NCI-H1048 (cell line): Measurements from ENCODE around the gene AAMP.
"Not testable (repeated sequence)": the region's sequence is repeated elsewhere in the genome, so short reads cannot be mapped to it uniquely, and the experiment has no call there.

Experiments used
- DNase-seq: peaks from one replicate; lab custom pipeline; 2025; lab: John Stamatoyannopoulos, UW

Gene AAMP

DNA sequence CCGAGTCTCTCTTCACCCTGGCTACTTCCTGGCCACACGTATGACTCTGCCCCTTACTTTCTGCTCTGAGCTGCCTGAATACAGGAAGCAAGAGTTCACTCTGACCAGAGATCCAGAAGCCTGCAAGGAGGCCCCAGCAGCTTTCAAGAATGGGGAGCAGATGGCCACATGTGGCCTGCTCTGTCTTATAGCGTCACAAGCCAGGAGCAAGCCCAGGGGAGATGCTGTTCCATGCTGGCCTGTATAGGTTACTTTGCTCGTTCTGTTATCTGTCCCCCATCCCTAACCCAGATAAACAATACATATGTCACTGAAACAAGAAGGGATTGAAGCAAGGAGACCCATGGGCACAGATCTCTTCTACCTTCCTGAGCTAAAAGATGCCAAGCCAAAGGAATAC is 4.6 kb upstream of the AAMP start:
- DNase-seq = no peak

DNA sequence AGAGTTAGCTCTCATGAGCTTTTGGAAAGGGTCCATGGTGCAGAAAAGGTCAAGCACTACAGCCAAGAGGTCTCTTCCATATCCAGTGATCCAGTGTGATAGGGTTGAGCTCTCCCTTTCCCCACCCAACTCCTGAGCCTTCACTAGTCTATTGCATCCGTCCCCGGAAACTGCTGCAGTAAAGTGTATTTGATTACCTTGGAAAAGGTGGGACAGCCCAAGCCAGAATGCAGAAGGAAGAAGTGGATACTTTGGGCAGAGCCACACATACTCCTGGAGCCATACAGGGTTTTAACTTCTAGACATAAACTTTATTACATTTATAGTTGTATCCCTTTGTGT is 3.9 kb upstream of the AAMP start:
- DNase-seq = no peak

DNA sequence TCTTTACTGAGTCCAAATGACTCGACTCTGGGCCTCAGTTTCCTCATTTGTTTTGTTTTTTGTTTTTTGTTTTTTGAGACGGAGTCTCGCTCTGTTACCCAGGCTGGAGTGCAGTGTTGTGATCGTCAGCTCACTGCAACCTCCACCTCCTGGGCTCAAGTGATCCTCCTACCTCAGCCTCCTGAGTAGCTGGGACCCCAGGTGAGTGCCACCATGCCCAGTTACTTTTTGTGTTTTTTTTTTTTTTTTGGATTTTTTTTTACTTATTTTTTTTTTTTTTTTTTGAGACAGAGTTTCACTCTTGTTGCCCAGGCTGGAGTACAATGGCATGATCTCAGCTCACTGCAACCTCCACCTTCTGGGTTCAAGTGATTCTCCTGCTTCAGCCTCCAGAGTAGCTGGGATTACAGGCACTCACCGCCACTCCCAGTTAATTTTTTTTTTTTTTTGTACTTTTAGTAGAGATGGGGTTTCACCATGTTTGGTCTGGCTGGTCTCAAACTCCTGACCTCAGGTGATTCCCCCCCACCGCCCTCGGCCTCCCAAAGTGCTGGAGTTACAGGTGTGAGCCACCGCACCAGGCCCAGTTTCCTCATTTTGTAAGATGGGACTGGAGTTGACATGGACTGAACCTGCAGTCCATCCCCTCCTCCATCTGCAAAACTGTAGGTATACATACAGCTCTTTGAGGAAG is 3.4 kb upstream of the AAMP start:
- DNase-seq = not testable (repeated sequence)

DNA sequence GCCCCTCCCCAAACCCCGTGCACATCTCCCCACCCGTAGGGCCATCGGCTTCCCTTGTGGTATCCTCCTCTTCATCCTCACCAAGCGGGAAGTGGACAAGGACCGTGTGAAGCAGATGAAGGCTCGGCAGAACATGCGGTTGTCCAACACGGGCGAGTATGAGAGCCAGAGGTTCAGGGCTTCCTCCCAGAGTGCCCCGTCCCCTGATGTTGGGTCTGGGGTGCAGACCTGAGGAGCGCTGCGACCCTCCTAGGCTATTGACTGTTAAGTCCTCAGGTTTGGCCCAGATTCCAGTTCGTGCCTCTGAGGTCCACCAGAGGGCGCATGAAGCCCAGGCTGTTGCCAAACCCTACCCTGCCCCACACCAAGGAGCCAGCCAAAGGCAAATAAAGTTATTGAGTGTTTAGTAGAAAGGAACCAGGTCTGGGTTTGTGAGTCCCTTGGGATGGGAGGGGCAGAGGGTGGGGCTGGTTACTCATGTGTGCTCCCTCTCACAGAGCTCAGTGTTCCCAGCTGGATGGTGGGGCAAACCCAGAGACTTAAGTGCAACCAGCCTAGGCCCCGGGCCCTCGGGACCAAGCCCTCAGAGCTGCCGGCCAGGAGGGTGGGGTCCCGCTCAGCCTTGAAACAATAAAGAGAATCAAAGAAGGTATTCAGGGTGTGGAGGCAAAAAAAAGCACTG is 2.7 kb upstream of the AAMP start:
- peak; percentile 29 for DNase-seq

DNA sequence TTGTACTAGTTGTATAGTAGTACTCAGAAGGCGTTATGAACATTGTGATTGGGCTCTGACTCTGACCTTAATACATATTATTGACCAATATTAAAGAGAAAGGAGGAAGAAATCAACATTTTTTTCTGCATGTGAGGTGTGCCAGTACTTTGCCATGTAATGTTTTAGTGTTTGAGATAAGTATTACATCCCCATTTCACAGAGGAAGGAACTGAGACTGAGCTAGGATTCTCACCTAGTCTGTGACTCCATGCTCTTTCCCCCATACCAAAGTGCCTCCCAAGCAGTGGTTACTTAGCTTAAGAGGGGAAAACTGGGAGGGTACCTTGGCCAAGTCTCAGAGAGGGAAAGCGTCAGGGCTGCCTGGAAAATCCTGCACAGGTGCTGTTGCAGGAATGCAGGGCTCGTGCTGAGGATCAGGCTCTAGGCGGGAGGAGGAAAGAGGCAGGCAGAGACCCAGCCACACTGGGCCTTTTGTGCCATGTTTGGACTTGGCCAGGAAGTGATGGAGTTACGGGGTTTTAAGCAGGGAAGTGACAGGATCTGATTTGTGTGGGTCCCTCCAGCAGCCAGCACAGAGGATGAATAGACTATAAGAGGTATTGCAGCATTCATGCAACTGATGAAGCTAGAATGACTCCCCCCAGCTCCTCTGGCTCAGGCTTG is 2.1 kb upstream of the AAMP start:
- DNase-seq = no peak

DNA sequence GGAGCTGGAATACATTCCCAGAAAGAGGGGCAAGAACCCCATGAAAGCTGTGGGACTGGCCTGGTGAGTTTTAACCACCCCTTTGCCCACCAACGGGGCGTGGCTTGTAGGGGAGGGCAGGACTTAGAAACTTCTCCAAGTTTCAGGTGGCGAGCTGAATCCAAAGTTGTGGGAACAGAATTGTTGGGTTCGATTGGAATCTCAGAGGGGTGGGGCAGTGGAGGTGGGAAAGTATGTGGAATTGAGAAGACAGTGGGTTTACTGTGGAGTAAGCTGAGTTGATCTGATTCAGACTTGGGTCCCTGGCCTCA is 1.5 kb upstream of the AAMP start:
- DNase-seq = no peak

DNA sequence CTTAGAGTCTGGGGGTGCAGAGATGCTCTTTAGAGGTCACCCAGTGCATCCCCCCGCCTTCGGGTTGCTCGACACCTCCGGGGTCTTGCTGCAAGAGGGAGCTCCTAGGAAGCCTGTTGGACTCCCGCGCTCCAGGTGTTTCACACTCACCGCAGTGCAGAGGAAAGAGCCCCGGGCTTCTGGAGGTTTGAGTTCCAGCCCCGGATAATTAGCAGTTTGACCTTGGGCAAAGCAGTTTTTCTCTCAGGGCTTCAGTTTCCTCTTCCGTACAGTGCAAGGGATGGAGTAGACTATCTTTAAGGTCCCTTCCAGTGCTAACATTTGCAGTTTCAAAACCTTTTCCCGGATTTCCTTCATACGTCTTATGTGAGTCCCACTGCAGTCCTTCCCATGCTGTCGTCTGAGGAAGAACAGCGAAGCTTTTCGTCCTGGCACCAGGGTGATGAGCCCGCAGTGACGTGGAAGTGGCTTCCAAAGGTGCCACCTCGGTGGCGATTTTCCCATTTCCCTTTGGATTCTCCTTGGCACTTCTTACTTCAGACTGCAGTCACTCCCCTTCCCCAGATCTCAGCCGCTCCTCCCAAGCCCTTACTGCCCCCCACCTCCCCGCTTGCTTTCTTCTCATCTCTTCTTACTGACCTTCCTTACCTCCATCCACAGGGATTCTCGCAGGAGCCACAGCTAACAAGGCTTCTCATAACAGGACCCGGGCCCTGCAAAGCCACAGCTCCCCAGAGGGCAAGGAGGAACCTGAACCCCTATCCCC is 967 bp upstream of the AAMP start:
- DNase-seq = no peak

DNA sequence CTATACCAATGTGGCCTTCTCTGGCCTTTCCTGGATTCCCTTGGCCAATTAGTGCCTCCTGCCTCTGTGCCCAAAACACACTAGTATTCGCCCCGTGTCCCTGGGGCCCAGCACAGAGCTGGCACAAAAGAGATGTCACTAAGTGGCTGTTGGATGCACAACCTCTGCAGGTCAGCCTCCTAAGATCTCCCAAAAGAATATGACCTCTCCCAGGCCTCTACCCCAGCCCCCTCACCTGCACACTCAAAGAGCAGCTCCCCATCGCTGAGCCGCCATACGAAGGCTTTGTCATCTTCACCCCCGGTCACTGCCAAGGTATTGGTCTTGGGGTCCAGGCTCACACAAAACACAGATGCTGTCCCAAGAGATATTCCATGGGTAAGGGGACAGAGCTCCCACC is 2.7 kb downstream of the AAMP start:
- DNase-seq = no peak

DNA sequence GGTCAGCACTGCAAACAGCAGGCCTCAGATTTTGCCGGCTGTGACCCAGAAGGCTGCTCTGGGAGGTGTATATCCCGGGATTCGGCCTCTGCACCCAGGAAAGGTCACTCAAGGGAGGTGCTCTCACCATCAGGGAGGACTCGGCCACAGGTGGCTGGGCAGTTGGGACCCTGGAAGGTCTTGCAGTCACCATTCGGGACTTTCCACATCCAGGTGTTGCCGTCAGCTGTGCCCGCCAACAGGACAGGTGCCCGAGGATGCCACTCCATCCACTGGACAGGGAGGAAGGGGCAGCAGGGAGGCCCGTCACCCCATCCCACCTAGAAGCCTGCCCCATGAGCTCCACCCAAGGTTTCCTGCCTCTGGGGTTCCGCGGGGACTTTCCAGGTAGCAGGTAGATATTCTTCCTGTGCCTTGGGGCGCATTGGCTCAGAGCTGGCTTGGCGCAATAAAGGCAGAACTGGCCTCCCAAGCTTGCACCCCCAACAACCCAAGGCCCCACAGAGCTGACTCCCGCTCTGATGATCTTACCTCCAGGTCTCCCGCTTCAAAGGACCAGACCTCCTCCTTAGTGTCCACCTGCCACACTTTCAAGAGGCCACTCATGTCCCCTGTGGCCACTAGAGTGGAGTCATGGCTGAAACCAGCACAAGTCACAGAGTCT is 3.5 kb downstream of the AAMP start:
- DNase-seq = no peak

DNA sequence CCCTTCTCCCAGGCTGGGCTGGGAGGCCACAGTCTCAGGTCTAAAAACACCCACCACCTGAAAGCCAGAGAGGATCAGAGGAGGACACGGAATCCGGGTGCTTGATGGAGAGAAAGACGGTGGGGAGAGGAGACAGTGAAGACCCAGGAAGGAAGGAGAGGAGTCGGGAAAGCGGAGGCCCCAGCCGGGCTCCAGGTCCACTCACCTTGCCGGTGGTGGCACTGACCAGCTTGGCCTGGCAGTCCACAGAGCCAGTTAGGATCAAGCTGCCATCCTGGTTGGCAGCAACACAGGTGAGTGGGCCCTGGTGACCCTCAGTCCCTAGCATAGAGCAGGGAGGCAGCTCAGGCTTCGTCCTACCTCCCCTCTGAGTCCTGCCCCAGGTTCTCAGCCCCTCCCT is 4.3 kb downstream of the AAMP start:
- DNase-seq = no peak

DNA sequence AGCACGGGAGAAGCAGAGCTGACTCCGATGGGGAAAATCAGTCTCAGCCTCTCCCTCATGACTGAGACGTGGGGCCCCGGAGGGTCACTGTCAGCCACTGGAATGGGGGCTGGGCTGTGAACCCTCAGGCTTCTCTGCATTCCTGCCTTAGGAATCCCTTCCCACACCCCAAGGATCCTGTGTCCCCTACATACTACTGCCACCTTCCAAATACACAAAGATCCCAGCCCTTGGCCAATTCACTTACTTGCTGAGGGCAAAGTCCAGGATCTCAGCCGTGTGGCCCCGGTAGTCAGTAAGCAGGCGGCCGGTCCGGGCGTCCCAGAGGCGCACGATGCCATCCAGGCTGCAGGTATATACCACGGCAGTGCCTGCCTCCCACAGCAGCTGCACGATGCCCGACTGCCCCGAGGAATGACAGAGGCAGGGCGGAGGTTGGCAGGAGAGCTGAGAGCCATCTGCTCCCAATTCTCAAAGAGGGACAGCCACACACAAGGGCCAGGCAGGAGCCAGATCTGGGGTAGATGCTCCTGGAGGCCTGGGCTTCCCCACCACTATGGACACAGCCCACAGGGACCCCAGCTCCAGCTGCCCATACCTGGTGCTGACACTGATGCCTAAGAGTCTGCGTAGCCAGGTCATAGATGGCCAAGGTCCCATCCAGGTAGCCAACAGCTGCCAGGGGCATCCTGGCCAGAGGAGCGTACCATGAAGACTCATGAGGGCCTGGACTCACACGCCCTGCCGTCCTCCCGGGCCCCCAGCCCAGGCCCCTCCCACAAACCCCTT is 5.0 kb downstream of the AAMP start:
- DNase-seq = no peak

DNA sequence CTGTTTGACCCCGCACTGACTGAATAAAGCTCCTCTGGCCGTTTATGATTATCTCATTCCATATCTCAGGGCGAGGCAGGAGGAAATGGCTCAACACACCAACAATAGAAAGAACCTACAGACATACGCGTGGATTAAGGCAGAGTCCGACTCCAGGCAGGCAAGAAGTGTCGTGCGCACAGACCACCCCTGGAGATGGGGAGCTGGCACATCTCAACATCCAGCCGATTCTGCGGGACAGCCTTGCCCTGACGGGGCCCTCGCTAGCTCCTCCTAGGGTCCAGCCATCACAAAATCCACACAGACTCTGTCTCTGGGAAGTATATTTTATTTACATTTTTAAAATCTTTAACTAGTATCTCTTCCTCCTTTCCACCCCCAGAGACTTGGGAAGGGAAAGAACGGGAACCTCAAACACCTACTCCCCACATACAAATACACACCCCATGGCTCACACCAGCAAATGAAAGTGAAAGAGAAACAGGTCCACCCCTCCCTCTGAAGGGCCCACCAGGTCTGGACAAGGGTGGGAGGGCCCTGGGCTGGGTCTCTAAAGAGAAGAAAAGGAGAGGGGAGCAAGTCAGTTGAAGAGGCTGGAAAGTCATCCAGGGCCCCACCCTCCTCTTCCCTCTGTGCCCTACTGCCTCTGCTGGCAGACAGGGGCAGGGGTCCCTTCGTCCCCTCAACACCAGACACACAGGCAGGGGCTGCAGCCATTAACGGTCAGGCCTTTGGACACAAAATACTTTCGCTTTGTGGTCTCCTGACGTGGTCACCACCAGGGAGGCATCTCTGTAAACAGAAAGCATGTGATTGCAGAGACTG is 5.9 kb downstream of the AAMP start:
- no peak for DNase-seq

DNA sequence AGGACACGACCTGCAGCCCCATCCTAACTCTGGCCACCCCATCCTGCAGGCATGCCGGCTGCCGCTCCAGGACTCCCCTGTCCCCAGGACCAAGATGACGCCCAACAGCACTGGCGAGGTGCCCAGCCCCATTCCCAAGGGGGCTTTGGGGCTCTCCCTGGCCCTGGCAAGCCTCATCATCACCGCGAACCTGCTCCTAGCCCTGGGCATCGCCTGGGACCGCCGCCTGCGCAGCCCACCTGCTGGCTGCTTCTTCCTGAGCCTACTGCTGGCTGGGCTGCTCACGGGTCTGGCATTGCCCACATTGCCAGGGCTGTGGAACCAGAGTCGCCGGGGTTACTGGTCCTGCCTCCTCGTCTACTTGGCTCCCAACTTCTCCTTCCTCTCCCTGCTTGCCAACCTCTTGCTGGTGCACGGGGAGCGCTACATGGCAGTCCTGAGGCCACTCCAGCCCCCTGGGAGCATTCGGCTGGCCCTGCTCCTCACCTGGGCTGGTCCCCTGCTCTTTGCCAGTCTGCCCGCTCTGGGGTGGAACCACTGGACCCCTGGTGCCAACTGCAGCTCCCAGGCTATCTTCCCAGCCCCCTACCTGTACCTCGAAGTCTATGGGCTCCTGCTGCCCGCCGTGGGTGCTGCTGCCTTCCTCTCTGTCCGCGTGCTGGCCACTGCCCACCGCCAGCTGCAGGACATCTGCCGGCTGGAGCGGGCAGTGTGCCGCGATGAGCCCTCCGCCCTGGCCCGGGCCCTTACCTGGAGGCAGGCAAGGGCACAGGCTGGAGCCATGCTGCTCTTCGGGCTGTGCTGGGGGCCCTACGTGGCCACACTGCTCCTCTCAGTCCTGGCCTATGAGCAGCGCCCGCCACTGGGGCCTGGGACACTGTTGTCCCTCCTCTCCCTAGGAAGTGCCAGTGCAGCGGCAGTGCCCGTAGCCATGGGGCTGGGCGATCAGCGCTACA is 7.0 kb downstream of the AAMP start:
- DNase-seq = no peak

DNA sequence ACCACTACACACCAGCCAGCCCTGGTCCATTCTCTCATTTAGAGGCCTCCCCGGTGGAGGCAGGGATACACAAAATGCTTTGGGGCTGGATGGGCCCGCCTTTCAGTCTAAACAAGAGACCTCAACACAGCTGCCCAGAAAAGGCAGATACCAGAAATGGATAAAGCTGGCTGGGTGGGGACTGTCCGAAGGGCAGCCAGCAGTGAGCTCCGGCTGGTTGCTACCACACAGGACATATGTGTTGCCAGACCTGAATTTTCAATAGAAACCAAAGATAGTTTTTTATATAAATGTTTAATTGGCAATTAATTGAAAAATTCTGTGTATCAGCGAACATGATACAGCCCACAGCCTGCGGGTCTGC is 7.7 kb downstream of the AAMP start:
- no peak for DNase-seq

DNA sequence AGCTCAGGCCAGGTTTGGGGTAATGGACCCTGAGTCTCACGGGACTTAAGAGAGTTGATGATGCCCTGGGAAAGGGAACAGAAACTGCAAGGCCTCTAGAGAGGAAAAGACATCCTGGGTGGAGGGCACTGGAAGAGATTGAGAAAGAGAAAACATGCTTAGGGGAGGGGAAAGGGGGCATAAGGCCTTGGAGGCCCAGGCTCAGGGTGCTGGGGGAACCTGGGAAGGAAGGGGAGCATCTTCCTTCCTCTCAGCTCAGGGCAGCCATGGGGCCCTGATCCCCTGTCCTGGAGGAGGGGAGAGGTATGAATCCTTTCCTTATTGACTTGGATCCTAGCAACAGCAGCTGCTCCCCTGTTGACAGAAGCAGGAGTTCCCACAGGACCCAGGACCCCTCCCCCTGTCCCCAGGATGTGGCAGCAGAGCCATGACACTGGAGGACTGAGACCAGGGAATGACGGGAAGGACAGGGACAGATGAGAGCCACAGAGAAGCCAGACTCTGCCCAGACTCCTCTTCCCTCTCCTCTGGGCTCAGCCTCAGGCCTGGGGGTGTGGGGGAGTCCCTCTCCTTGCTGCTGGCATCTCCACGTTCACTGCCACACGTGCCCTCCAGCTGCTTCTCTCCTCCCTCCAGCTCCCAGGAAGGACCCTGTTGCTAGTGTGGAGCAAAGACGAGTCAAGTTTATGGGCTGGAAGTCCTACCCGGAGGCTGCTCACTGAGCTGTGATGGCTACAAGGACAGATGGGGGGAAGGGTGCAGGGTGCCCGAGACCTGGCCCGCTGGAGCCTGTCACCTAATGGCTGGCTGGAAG is 8.3 kb downstream of the AAMP start:
- no peak for DNase-seq

DNA sequence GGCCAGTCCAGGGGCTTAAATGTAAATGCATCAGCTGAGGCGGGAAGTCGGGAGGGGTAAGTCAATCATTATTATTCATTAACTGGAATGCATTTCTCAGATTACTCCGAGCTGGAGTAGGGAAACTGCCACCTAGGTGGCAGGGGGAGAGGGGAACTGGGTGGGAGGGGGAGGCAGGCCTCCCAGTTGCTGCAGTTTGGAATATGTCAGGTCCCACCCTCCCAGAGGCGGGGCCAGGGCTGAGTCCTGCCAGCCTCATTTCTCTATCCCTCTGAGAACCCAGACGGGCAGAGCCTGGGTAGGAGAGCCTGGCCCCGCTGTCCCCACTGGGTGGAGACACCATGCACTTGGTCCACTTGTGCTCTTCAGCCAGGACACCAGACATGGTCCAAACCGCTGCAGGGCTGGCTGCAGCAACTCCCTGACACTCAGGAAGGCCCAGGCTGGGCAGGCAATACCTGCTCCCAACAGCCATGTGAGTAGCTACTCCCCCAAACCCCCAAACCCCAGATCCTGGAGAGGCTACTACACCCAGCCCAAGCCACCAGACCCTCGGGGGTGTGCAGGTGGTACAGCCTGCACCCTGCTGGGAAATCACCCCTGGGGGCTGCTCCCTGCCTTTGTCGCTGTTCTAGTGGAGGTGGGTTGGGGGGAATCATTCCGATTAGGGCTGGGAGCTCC is 9.1 kb downstream of the AAMP start, which contains the start of gene GPBAR1:
Gene GPBAR1, plus strand, starts transcription at position 274 of the 681 bp plus-strand sequence. CDS start 1,710 bp downstream, outside the sequence.
- DNase-seq = no peak

DNA sequence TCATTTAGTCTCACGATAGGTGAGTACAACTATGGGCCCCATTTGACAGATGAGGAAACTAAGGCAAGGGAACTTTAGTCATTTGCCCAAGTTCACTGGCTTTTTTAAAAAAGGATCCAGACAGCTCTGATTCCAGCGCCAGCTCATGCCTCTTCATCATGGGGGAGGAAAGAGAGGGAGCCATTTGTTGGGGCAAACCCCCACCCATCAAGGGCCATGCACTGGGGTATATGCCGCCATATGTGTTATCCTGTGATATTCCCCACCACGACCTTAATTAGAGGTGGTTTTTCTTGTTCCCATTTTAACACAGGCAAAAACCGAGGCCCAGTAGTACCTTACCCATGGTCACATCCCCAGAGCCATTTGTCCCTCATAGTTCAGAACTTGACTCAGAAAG is 9.8 kb downstream of the AAMP start:
- DNase-seq = no peak
